Measurements from ENCODE around the gene SERPINF2. TPM values are rescaled to one million over a fixed set of nuclear protein-coding genes. Genes with fewer than 3 reads are reported as not detected.
"Not testable (repeated sequence)": the region's sequence is repeated elsewhere in the genome, so short reads cannot be mapped to it uniquely, and the experiment has no call there.

The SERPINF2 gene
- polyA plus RNA-seq, 1 donor from 2014 or later: not detected

DNA sequence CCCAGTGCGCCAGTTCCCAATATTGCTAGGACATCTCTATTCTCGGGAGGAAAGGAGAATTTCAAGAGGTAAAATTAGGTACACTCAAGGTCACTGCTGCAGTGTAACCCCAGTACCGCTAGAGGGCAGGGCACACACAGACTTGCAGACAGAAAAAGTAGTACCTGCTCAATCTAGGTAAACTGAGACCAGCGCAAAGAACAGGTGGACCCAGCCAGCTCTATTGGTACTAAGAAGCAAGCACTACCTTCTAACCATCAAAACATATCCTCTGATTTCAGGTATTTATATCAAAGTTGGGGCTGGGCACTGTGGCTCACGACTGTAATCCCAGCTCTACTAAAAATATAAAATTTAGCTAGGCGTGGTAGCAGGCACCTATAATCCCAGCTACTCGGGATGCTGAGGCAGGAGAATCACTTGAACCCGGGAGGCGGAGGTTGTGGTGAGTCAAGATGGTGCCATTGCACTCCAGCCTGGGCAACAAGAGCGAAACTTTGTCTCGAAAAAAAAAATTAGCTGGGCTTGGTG lies 21.8 kb upstream of the SERPINF2 start:
- no peak overlapping the region for H3K4me2 ChIP-seq (ENCODE audit: low read length)

DNA sequence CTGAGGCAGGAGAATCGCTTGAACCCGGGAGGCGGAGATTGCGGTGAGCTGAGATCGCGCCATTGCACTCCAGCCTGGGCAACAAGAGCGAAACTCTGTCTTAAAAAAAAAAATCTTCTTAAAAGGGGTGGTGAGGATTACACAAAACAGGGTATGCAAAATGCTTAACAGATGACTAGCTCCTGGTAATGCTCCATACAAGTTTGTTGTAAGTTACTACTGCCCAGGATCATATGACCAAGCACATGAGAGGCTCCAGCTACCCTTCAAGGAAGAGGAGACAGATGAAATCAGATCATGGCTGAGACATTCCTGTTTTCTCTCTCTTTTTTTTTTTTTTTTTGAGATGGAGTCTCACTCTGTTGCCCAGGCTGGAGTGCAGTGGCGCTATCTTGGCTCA lies 20.6 kb upstream of the SERPINF2 start:
- H2AFZ ChIP-seq (ENCODE audit: low read depth, low read length); H3K36me3 ChIP-seq (ENCODE audit: insufficient read depth, low read length); H3K27me3 ChIP-seq (ENCODE audit: insufficient read depth, low read depth, low read length); H3K9me3 ChIP-seq (ENCODE audit: low read length); H3K27ac ChIP-seq (ENCODE audit: low read length); H3F3A ChIP-seq (ENCODE audit: insufficient read depth, low read length, poor library complexity, severe bottlenecking); H3K9me2 ChIP-seq (ENCODE audit: insufficient read depth, low read length); H3K9ac ChIP-seq (ENCODE audit: low read length); H4K20me1 ChIP-seq (ENCODE audit: insufficient read depth); H3K79me2 ChIP-seq (replicated peaks; ENCODE audit: insufficient read depth, low read length); H3K4me3 ChIP-seq (ENCODE audit: low read length); H3K4me2 ChIP-seq (ENCODE audit: low read length): not testable (repeated sequence)

More for the DNA sequence above, 21.8 kb upstream of the SERPINF2 start:
- Histone ChIP-seq H3K27ac (ENCODE audit: low read length) (no peak overlapping the region), H3K4me3 (ENCODE audit: low read length) (no peak overlapping the region), H2AFZ (ENCODE audit: low read depth, low read length) (no peak overlapping the region), H3K9me2 (ENCODE audit: insufficient read depth, low read length) (no peaks in the 10 kb centered on the region), H3K36me3 (ENCODE audit: insufficient read depth, low read length) (no peaks in the 10 kb centered on the region), H3K9me3 (ENCODE audit: low read length) (no peaks in the 10 kb centered on the region), H4K20me1 (ENCODE audit: insufficient read depth) (no peaks in the 10 kb centered on the region), H3K27me3 (ENCODE audit: insufficient read depth, low read depth, low read length) (no peaks in the 10 kb centered on the region), H3K79me2 (replicated peaks; ENCODE audit: insufficient read depth, low read length) (no peaks in the 10 kb centered on the region), H3F3A (ENCODE audit: insufficient read depth, low read length, poor library complexity, severe bottlenecking) (peaks cover 4% of the 10 kb centered on the region), H3K9ac (ENCODE audit: low read length) (no peak overlapping the region)
- TF ChIP-seq MXI1 (conservative IDR thresholded peaks at IDR 0.05; ENCODE audit: poor library complexity, severe bottlenecking): no peak
- peak; percentile 82 for TF ChIP-seq SMC3 (conservative IDR thresholded peaks at IDR 0.05; ENCODE audit: poor library complexity)
- no peak for TF ChIP-seq POLR2AphosphoS5 (IDR thresholded peaks at IDR 0.05)
- TF ChIP-seq, protein P1, sequence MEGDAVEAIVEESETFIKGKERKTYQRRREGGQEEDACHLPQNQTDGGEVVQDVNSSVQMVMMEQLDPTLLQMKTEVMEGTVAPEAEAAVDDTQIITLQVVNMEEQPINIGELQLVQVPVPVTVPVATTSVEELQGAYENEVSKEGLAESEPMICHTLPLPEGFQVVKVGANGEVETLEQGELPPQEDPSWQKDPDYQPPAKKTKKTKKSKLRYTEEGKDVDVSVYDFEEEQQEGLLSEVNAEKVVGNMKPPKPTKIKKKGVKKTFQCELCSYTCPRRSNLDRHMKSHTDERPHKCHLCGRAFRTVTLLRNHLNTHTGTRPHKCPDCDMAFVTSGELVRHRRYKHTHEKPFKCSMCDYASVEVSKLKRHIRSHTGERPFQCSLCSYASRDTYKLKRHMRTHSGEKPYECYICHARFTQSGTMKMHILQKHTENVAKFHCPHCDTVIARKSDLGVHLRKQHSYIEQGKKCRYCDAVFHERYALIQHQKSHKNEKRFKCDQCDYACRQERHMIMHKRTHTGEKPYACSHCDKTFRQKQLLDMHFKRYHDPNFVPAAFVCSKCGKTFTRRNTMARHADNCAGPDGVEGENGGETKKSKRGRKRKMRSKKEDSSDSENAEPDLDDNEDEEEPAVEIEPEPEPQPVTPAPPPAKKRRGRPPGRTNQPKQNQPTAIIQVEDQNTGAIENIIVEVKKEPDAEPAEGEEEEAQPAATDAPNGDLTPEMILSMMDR (IDR thresholded peaks at IDR 0.05; ENCODE audit: poor library complexity, severe bottlenecking): peak; percentile 95
- TF ChIP-seq TAF1 (IDR thresholded peaks at IDR 0.05; ENCODE audit: low read depth): no peak
- TF ChIP-seq EZH2 (IDR thresholded peaks at IDR 0.05; ENCODE audit: borderline replicate concordance, insufficient read depth, low read length, poor library complexity, severe bottlenecking): no peak
- TF ChIP-seq EP300 (conservative IDR thresholded peaks at IDR 0.05; ENCODE audit: poor library complexity, severe bottlenecking): no peak
- TF ChIP-seq, protein P2, sequence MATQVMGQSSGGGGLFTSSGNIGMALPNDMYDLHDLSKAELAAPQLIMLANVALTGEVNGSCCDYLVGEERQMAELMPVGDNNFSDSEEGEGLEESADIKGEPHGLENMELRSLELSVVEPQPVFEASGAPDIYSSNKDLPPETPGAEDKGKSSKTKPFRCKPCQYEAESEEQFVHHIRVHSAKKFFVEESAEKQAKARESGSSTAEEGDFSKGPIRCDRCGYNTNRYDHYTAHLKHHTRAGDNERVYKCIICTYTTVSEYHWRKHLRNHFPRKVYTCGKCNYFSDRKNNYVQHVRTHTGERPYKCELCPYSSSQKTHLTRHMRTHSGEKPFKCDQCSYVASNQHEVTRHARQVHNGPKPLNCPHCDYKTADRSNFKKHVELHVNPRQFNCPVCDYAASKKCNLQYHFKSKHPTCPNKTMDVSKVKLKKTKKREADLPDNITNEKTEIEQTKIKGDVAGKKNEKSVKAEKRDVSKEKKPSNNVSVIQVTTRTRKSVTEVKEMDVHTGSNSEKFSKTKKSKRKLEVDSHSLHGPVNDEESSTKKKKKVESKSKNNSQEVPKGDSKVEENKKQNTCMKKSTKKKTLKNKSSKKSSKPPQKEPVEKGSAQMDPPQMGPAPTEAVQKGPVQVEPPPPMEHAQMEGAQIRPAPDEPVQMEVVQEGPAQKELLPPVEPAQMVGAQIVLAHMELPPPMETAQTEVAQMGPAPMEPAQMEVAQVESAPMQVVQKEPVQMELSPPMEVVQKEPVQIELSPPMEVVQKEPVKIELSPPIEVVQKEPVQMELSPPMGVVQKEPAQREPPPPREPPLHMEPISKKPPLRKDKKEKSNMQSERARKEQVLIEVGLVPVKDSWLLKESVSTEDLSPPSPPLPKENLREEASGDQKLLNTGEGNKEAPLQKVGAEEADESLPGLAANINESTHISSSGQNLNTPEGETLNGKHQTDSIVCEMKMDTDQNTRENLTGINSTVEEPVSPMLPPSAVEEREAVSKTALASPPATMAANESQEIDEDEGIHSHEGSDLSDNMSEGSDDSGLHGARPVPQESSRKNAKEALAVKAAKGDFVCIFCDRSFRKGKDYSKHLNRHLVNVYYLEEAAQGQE (IDR thresholded peaks at IDR 0.05; ENCODE audit: borderline replicate concordance): no peak
- TF ChIP-seq RAD21 (conservative IDR thresholded peaks at IDR 0.05): peak; percentile 87

Data from neural cell (in vitro differentiated cells).